Measurements from ENCODE around the gene ELOVL6. TPM values are rescaled to one million over a fixed set of nuclear protein-coding genes. Genes with fewer than 3 reads are reported as not detected.

Gene ELOVL6
- total and polyA plus RNA-seq, 2 of the 4 experiments (the other 2 are of a cell fraction): 17.9 to 19.0 TPM

GRCh38 chr4:110135076-110135475, 63.3 kb downstream of the ELOVL6 start:
- no peak overlapping the region for H3K9ac ChIP-seq (ENCODE audit: low read depth, low read length)
- no peak overlapping the region for H3K18ac ChIP-seq (ENCODE audit: low read depth, low read length)
- H3K27me3 ChIP-seq (ENCODE audit: control insufficient read depth, insufficient read depth, low read length): no peaks in the 10 kb centered on the region
- no peaks in the 10 kb centered on the region for H3K9me3 ChIP-seq (ENCODE audit: control insufficient read depth, insufficient read depth, low read length)
- H4K5ac ChIP-seq (ENCODE audit: low read depth, low read length): no peak overlapping the region
- no peak overlapping the region for H2BK5ac ChIP-seq (ENCODE audit: low read depth, low read length, poor library complexity, severe bottlenecking)
- in situ Hi-C loops (cut with MboI; ENCODE audit: low sequenced_read_pairs): no loop called here
- H3K27ac ChIP-seq (ENCODE audit: insufficient read depth, low read length): no peak overlapping the region
- no peak for DNase-seq
- no peak for TF ChIP-seq CEBPB (IDR thresholded peaks at IDR 0.05; ENCODE audit: low read depth, low read length)
- no peak for TF ChIP-seq FOS (IDR thresholded peaks at IDR 0.05; ENCODE audit: low read depth, low read length)
- no peak for TF ChIP-seq CHD1 (IDR thresholded peaks at IDR 0.05; ENCODE audit: low read depth, low read length)
- no peak for TF ChIP-seq USF2 (IDR thresholded peaks at IDR 0.05; ENCODE audit: low read depth, low read length)
- no peak for TF ChIP-seq RCOR1 (IDR thresholded peaks at IDR 0.05; ENCODE audit: insufficient replicate concordance, low read length)
- no peak for TF ChIP-seq NFE2L2 (IDR thresholded peaks at IDR 0.05; ENCODE audit: low read depth, low read length)
- no peak for TF ChIP-seq MAZ (IDR thresholded peaks at IDR 0.05; ENCODE audit: borderline replicate concordance, low read depth, low read length)
- no peak for TF ChIP-seq BHLHE40 (IDR thresholded peaks at IDR 0.05; ENCODE audit: low read depth, low read length)
- TF ChIP-seq SMC3 (IDR thresholded peaks at IDR 0.05; ENCODE audit: low read depth, low read length): no peak
- no peak for TF ChIP-seq MAFK (IDR thresholded peaks at IDR 0.05; ENCODE audit: low read depth, low read length)
- TF ChIP-seq POLR2A (IDR thresholded peaks at IDR 0.05; ENCODE audit: low read depth, low read length): no peak
- TF ChIP-seq ELK1 (IDR thresholded peaks at IDR 0.05; ENCODE audit: borderline replicate concordance, low read depth, low read length): no peak
- TF ChIP-seq RFX5 (IDR thresholded peaks at IDR 0.05; ENCODE audit: low read depth, low read length): no peak
- no peak for TF ChIP-seq MXI1 (IDR thresholded peaks at IDR 0.05; ENCODE audit: borderline replicate concordance, low read depth, low read length)
- H3K9me1 ChIP-seq (ENCODE audit: insufficient read depth, low read length): no peaks in the 10 kb centered on the region
- no peak overlapping the region for H4K8ac ChIP-seq (ENCODE audit: low read depth in 2 of 2, low read length in 2 of 2)
- WGBS, 2 experiments (ENCODE audit: extremely low coverage in 2 of 2, insufficient read length in 1 of 2): no CpG with 5 or more reads among the region's 2 CpGs
- dilution Hi-C loops (cut with HindIII; ENCODE audit: low sequenced_read_pairs, unreplicated experiment): no loop called here
- H3K23ac ChIP-seq (ENCODE audit: low read depth, low read length): no peak overlapping the region
- no peak overlapping the region for H2BK15ac ChIP-seq (ENCODE audit: low read depth, low read length)
- H3K4me2 ChIP-seq (ENCODE audit: low read depth, low read length): no peak overlapping the region
- H2AK5ac ChIP-seq (ENCODE audit: low read depth, low read length): no peak overlapping the region
- no peak overlapping the region for H4K91ac ChIP-seq (ENCODE audit: insufficient read depth, low read depth, low read length)
- H3K4me3 ChIP-seq (ENCODE audit: insufficient read depth, low read depth, low read length): no peak overlapping the region
- H3K4me1 ChIP-seq (ENCODE audit: control insufficient read depth, insufficient read depth, low read length): peaks cover 2% of the 10 kb centered on the region; the same call in 1 of the 2 replicates
- no peak overlapping the region for H3K14ac ChIP-seq (replicated peaks; ENCODE audit: low read depth, low read length)
- H3K56ac ChIP-seq (ENCODE audit: extremely low read depth, insufficient read depth, low read length): no peak overlapping the region
- H3K4ac ChIP-seq (ENCODE audit: low read depth, low read length): no peak overlapping the region
- peaks cover 0 to 5% of the 10 kb centered on the region in 2 experiments; a peak in 1 of 4 replicates for H3K79me1 ChIP-seq (ENCODE audit: low read depth in 1 of 2, low read length in 2 of 2)
- no peak overlapping the region for H2AK9ac ChIP-seq (replicated peaks; ENCODE audit: low read depth, low read length, poor library complexity)
- ATAC-seq (ENCODE audit: low read depth): no peak
- H2BK20ac ChIP-seq (ENCODE audit: low read depth, low read length): no peak overlapping the region
- H4K20me1 ChIP-seq (ENCODE audit: insufficient read depth, low read length): no peaks in the 10 kb centered on the region
- BruUV-seq (replicated peaks): no TSS peak
- H3K36me3 ChIP-seq (ENCODE audit: control insufficient read depth, insufficient read depth, low read length): no peaks in the 10 kb centered on the region
- H2AFZ ChIP-seq (replicated peaks; ENCODE audit: low read length, poor library complexity): no peak overlapping the region
- ChIA-PET CTCF (no interaction called here), POLR2A (ENCODE audit: unreplicated experiment) (no interaction called here)
- intact Hi-C loops (cut with micrococcal nuclease): no loop called here
- H2BK120ac ChIP-seq (ENCODE audit: low read depth, low read length): no peak overlapping the region
